Gastrocnemius medialis (tissue), 4 donors: ENCODE measurements around the gene STOX1. TPM values are rescaled to one million over a fixed set of nuclear protein-coding genes. Genes with fewer than 3 reads are reported as not detected.
"Not testable (repeated sequence)": the region's sequence is repeated elsewhere in the genome, so short reads cannot be mapped to it uniquely, and the experiment has no call there.

Source experiments
- ATAC-seq, 2 donors: fragments of 150-250 bp; one replicate each; pipeline ENCODE4 v1.9.1; 2016
- DNase-seq, 2 donors: peaks; one replicate each; pipeline ENCODE4 v3.0.0-alpha.2; 2019
- H3K27ac ChIP-seq, 4 donors: fragments of 200-600 bp; sonication (generic); 1 replicate in 1 of 4; 2 replicates in 3 of 4; pipeline ENCODE4 v1.5.1; 2016 to 2018; ENCODE audit warnings: mild to moderate bottlenecking in 2 of 4, moderate library complexity in 1 of 4
- H3K27me3 ChIP-seq, 3 donors: fragments of 200-600 bp; sonication (generic) in 2 of 3; 1 replicate in 1 of 3; 2 replicates in 2 of 3; pipeline versions ENCODE4 v1.5.1 to v1.6.0; 2016 to 2019; ENCODE audit warnings: mild to moderate bottlenecking in 1 of 3, moderate library complexity in 1 of 3
- H3K36me3 ChIP-seq, 2 donors: fragments of 200-600 bp; sonication (generic) in 1 of 2; one replicate each; pipeline ENCODE4 v1.5.1; 2017 to 2018
- H3K4me1 ChIP-seq, 2 donors: fragments of 200-600 bp; sonication (generic) in 1 of 2; one replicate each; pipeline ENCODE4 v1.5.1; 2016 to 2017; ENCODE audit warnings: mild to moderate bottlenecking in 2 of 2
- H3K4me3 ChIP-seq, 4 donors: fragments of 200-600 bp; sonication (generic) in 3 of 4; 1 replicate in 1 of 4; 2 replicates in 3 of 4; pipeline ENCODE4 v1.5.1; 2016 to 2019; ENCODE audit warnings: mild to moderate bottlenecking in 2 of 4
- H3K9me3 ChIP-seq, 3 donors: fragments of 200-600 bp; sonication (generic) in 2 of 3; 1 replicate in 1 of 3; 2 replicates in 2 of 3; pipeline ENCODE4 v1.5.1; 2016 to 2019
- CTCF ChIP-seq, 5 experiments: fragments of 450-650 bp in 3 of 5; fragments of 200-600 bp in 2 of 5; sonication (generic) in 2 of 5; IDR thresholded peaks in 4 of 5; conservative IDR thresholded peaks in 1 of 5; 1 replicate in 4 of 5; 2 replicates in 1 of 5; pipeline ENCODE4 v1.5.1; 2016 to 2019; ENCODE audit warnings: antibody characterized with exemption in 5 of 5, mild to moderate bottlenecking in 3 of 5, moderate library complexity in 3 of 5
- POLR2A ChIP-seq, 2 donors: fragments of 450-650 bp; IDR thresholded peaks; one replicate each; pipeline ENCODE4 v1.6.1; 2017; ENCODE audit warnings: antibody characterized with exemption in 2 of 2, mild to moderate bottlenecking in 2 of 2, moderate library complexity in 2 of 2
- in situ Hi-C, 4 donors: fragments of 200-750 bp; cut with MboI; loops; one replicate each; pipeline versions ENCODE4 v1.15.0 to v1.8.0; 2017; ENCODE audit warnings: low sequenced_read_pairs in 4 of 4
- intact Hi-C: fragments of 100-400 bp; cut with DNase I; formaldehyde crosslinking; loops from one replicate; pipeline ENCODE4 v1.15.1; 2023; ENCODE audit warnings: low total_unique reads
- total RNA-seq, 4 donors: library from RNA; depleted of rRNA; stranded (reverse); fragments of >200 nt; gene quantifications; one replicate each; pipeline versions ENCODE4 v1.1.0 to v1.2.3, GENCODE V29; 2016

The STOX1 gene
- total RNA-seq, 4 donors from 2014 or later: 0.10 to 1.5 (median 1.1) TPM

- no peaks in the 10 kb centered on the region for H3K36me3 ChIP-seq
- no peak for DNase-seq
- ATAC-seq: no peak
- H3K9me3 ChIP-seq: no peaks in the 10 kb centered on the region
- H3K4me3 ChIP-seq: no peak overlapping the region
- H3K27me3 ChIP-seq: no peaks in the 10 kb centered on the region
- no peak for TF ChIP-seq POLR2A (IDR thresholded peaks at IDR 0.05)
- intact Hi-C loops: loop anchor here (2.0 kb wide), 1 partner anchor 43 kb away; no protein-coding TSS in a partner anchor
- H3K27ac ChIP-seq: no peak overlapping the region
- in situ Hi-C loops: no loop called here
- no peaks in the 10 kb centered on the region for H3K4me1 ChIP-seq
Measured at GRCh38 chr10:68813559-68813958, 13.8 kb upstream of the STOX1 start.

- in situ Hi-C loops (no loop called here), intact Hi-C loops (no loop called here)
- Histone ChIP-seq H3K4me1 (no peaks in the 10 kb centered on the region), H3K9me3 (no peaks in the 10 kb centered on the region), H3K27ac (no peak overlapping the region), H3K4me3 (no peak overlapping the region), H3K27me3 (no peaks in the 10 kb centered on the region), H3K36me3 (no peaks in the 10 kb centered on the region)
- DNase-seq: no peak
- no peak for ATAC-seq
- TF ChIP-seq CTCF (IDR thresholded peaks at IDR 0.05 in 4 of 5, conservative IDR thresholded peaks at IDR 0.05 in 1 of 5): no peak
- no peak for TF ChIP-seq POLR2A (IDR thresholded peaks at IDR 0.05)
Measured at GRCh38 chr10:68816796-68817412, 10.4 kb upstream of the STOX1 start.

- intact Hi-C loops, H3K27ac ChIP-seq, H3K9me3 ChIP-seq, H3K36me3 ChIP-seq, DNase-seq, H3K4me3 ChIP-seq, ATAC-seq, in situ Hi-C loops, H3K27me3 ChIP-seq, H3K4me1 ChIP-seq: not testable (repeated sequence)
Measured at GRCh38 chr10:68820359-68820758, 7.0 kb upstream of the STOX1 start.

GRCh38 chr10:68822626-68823025, 4.7 kb upstream of the STOX1 start:
- ATAC-seq, H3K9me3 ChIP-seq, intact Hi-C loops, H3K36me3 ChIP-seq, H3K27me3 ChIP-seq, DNase-seq, H3K4me1 ChIP-seq, H3K27ac ChIP-seq, H3K4me3 ChIP-seq, in situ Hi-C loops: not testable (repeated sequence)

- intact Hi-C loops: loop anchor here (1.0 kb wide), 1 partner anchor 70 kb away; no protein-coding TSS in a partner anchor
- H3K4me1 ChIP-seq, DNase-seq, in situ Hi-C loops, H3K36me3 ChIP-seq, H3K9me3 ChIP-seq, H3K27me3 ChIP-seq, H3K27ac ChIP-seq: not testable (repeated sequence)
- peak overlapping the region in 2 of 4 donors; percentile 52 to 66 for H3K4me3 ChIP-seq
- TF ChIP-seq CTCF (IDR thresholded peaks at IDR 0.05 in 4 of 5, conservative IDR thresholded peaks at IDR 0.05 in 1 of 5): peak in 1 of 5 experiments; percentile 9
- peak; percentile 34 to 39 for ATAC-seq
Measured at GRCh38 chr10:68827592-68827959, 245 bp downstream of the STOX1 start.

GRCh38 chr10:68828083-68828601, 811 bp downstream of the STOX1 start:
- in situ Hi-C loops, H3K9me3 ChIP-seq, H3K27ac ChIP-seq, H3K4me1 ChIP-seq, intact Hi-C loops, DNase-seq, H3K36me3 ChIP-seq, H3K27me3 ChIP-seq: not testable (repeated sequence)
- ATAC-seq: peak; percentile 20 to 28
- H3K4me3 ChIP-seq: peak overlapping the region; percentile 41 to 45 (median 44)

- no peaks in the 10 kb centered on the region for H3K36me3 ChIP-seq
- no peak overlapping the region for H3K27ac ChIP-seq
- intact Hi-C loops: no loop called here
- H3K4me1 ChIP-seq: peaks cover 0 to 4% of the 10 kb centered on the region in 2 donors
- no peak for ATAC-seq
- H3K4me3 ChIP-seq: no peak overlapping the region
- no peak for DNase-seq
- no peaks in the 10 kb centered on the region for H3K9me3 ChIP-seq
- H3K27me3 ChIP-seq: no peaks in the 10 kb centered on the region
- TF ChIP-seq POLR2A (IDR thresholded peaks at IDR 0.05): no peak
- no peak for TF ChIP-seq CTCF (IDR thresholded peaks at IDR 0.05 in 4 of 5, conservative IDR thresholded peaks at IDR 0.05 in 1 of 5)
- in situ Hi-C loops: no loop called here
Measured at GRCh38 chr10:68828833-68829232, 1.5 kb downstream of the STOX1 start.
